ENCODE data around the gene LRRC45.

The LRRC45 gene

GRCh38 chr17:81994593-81995462 lies 28.3 kb upstream of the LRRC45 start:
- DNase-seq (ENCODE audit: low read depth) = no peak

GRCh38 chr17:81995463-81996231 lies 27.5 kb upstream of the LRRC45 start:
- DNase-seq (ENCODE audit: low read depth) = no peak

DNA sequence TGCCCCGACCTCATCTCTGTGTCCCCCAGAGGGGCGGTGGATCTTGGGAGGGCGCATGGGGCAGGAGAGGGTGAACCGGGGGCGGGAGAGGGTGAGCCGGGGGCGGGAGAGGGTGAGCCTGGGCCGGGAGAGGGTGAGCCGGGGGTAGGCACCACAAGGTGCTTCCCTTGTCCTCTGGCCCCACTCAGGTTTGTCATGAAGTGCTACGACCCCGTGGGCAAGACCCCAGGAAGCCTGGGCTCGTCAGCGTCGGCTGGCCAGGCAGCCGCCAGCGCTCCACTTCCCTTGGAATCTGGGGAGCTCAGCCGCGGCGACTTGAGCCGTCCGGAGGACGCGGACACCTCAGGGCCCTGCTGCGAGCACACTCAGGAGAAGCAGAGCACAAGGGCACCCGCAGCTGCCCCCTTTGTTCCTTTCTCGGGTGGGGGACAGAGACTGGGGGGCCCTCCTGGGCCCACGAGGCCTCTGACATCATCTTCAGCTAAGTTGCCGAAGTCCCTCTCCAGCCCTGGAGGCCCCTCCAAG lies 26.8 kb upstream of the LRRC45 start:
- no peak for DNase-seq (ENCODE audit: low read depth)

DNA sequence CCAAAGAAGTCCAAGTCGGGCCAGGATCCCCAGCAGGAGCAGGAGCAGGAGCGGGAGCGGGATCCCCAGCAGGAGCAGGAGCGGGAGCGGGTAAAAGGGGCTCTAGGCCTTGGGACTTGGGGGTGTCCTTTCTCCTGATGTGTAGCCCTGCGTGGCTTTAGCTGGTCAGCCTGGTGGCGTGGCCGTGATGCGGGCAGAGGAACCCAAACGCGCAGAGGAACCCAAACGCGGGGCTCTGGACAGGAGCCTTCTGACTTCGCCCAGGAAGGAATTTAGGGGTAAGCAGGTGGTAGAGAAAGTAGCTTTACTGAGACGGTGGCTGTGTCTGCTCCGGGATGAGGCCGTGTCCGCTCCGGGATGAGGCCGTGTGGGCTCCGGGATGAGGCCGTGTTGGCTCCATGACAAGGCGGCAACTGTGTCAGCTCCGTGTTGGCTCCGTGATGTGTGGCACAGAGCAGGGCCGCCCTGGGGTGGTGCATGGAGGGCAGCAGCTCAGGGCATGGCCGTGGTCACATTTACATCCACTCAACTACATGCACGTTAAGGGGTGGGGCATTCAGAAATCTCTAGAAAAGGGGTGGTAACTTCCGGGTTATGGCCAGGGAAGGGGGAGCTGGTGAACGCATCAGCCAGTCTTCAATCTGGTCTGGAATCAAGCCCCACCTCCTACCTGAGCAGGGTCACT lies 26.2 kb upstream of the LRRC45 start:
- no peak for DNase-seq (ENCODE audit: low read depth)

- DNase-seq (ENCODE audit: low read depth) = no peak
Observed at GRCh38 chr17:81998212-81998611, 24.9 kb upstream of the LRRC45 start.

DNA sequence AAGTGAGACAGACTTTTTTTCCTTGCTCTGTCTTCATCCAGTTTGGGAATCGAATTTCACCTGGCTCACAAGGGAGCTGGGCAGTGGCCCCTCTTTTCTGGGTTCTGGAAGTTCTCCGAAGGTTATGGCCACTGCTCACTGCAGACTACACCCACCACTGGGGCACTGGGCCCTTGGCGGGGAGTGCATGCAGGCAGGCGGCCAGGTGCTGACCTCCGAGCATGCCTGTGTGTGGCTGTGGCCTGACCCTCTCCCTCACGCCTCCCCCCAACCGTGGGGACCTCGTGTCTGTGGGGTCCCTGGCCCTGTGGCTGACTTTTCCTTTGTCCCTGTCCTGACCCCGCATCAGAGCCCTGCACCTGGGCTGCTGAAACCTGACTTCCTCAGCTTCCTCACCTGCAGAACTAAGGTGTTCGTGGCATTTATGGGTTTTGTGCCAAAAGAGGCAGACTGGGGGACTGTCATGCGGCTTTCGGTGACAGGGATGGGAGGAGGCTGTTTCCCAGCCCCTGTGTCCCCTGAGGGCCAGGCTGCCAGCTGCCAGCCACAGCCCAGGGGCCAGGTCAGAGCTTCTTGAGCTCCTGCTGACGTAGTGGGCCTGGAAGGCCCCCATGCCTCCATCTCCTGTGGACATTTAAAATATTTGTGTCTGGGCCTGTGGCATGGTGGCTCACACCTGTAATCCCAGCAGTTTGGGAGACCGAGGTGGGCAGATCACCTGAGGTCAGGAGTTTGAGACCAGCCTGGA lies 24.2 kb upstream of the LRRC45 start:
- no peak for DNase-seq (ENCODE audit: low read depth)

GRCh38 chr17:81999587-81999975 lies 23.5 kb upstream of the LRRC45 start:
- DNase-seq (ENCODE audit: low read depth) = no peak

GRCh38 chr17:81999976-82000802 lies 22.9 kb upstream of the LRRC45 start:
- DNase-seq (ENCODE audit: low read depth) = no peak

DNA sequence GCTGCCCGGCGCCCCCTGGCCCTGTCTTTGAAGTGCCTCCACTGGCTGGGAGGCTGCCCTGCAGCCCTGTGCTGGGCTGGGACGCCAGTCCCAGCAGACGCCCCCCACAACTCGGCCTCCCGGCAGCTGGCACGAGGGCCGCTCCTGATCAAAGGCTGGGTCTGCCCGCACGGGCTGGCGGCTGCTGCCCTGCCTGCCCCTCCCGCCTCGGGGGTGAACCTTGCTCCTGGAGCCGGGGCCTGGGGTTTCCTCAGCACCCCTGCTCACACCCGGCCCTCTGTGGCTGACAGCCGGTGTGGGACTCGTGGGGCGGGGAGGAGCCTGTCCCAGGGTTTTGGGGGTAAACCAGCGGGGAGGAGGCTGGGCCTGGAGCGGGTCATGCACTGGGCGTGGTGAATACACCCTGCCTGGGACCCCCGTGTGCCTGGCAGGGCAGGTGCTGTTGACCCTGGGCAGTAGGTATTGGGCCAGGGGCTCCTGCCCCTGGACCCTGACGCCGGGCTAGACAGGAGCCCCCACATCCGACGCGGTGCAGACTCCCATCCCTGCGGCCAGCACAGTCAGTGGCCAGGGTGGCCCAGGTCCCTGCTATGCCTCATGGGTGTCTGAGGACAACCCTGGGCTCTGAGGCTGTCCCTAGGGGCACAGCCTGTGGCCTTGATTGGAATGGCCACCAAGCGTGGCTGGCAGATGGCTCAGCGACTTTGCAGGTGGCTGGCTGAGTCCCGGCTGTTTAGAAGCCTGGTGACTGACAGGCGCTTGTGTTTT lies 22.1 kb upstream of the LRRC45 start:
- no peak for DNase-seq (ENCODE audit: low read depth)

DNA sequence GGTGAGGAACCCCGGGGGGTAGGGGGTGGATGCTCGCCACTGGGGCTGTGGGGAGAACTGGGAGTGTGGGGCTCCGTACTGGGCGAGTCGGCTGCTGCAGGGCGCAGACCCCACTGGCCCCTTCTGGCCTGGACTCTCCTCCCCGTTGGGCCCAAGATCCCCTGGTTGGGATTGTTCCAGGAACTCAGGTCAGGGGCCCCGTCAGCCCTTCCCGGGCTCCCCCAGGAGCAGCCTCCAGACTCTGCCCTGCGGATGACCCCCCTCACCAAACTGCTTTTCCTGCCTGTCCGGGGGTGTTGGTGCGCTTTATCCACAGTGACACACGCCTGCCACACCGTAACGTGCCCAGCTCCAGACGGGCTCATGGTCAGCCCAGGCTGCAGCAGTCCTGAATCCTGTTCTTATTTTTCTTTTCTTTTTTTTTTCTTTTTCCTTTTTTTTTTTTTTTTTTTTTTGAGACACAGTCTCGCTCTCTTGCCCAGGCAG lies 21.5 kb upstream of the LRRC45 start:
- no peak for DNase-seq (ENCODE audit: low read depth)

DNA sequence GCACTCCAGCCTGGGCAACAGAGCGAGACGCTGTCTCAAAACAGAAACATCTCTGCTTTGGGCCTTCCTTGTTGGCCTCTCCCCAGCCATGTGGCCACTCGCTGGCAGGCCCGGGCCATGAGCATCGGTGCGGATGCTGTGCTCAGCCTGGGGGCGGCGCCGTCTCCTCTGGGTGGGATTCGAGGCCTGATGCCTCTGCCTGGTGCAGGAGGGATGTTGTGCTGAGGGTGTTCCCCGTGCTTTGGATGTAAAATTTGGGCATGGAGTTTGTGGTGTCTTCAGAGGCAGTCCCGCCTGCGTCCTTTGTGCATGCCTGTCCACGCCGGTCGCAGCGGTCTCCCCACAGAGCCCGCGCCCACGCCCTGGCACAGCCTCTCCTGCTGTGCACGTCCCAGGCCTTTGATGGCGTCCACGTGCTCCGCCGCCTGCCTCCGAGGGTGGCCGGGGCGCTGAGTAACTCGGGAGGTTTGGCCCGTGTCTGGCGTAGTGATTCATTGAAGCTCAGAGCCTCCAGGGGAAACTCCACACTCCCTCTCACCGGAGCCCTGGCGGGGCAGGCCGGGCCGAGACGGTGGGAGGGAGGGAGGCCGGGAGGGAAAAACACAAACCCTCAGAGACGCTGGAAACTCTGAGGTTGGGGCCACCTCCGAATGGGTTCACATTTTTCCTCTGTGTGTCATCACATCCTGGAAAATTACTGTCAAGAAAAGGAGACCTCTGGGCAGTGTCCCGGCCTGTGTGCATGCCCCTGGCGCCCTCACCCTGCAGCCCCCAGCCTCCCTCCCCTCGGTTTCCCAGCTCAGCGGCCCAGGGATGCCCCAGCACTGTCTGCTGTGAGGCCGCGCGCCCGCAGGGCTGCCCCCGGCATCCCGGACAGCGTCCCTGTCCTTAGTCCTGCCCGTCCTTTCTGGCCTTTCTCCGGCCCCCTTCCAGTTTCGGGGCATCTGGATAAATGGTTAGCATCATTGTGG lies 19.4 kb upstream of the LRRC45 start:
- DNase-seq (ENCODE audit: low read depth) = no peak

DNA sequence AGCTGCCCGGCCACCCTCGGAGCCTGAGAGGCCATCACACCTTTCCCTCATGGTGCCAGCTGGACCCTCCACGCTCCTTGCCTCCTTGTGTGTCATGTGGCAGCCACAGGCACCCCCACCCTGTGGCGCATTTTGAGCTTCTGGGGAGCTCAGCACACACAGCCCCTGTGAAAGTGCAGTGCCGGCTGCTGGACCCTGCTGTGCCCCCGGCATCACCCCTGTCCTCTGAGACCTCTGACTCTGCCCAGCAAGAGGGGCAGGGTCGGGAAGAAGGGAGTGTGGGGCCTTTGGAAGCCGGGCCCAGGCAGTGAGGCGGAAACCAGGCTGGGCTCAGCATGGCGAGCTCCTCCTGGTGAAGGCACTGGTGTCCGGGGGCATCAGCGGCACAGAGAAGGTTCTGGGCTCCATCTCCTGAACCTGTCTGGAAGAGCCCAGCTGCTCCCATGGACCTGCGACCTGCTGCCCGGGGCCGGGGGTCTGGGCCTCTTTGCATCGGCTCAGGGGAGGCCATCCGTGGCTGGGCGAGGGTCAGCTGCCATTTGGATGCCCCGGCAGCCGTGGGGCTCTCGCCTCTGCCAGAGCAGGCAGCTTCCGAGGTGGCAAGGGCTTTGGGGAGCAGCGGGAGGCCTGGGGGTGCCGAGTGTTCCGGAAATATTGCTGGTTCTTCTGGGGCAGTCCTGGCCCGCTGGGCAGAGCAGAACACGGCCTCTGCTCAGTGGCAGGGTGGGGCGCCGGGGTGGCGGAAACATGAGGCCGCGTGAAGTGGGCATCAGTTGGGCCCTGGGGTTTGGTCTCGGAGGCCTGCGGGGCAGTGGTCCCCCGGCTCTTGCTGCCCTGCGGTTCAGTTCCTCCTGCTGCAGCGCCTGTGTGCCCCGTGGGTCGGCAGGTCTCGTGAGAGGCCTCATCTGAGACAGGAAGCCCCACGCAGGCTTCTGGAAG lies 18.3 kb upstream of the LRRC45 start:
- DNase-seq (ENCODE audit: low read depth) = no peak

DNA sequence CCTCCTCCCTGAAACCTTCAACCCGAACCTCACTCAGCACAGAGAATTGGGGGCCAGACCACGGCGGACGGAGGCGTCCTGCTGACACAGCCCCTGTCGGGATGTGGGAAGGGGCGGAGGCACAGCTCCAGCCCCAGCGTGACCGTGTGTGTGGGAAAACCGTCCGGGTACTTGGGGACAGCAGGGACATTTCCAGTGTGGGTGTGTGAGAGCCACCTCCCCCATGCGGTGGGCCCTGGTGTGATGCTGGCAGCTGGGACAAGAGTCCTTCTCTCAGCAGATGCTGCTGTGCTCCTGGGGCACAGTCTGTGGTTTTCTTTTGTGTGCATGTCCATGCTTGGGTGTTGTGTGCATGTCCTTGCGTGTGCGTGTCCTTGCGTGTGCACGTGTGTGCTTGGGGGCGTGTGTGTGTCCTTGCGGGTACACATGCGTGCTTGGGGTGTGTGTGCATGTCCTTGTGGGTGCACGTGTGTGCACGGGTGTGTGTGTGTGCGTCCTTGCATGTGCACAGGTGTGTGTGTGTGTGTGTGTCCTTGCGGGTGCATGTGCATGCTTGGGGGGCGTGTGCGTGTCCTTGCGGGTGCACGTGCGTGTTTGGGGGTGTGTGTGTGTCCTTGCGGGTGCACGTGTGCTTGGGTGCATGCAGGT lies 17.3 kb upstream of the LRRC45 start:
- no peak for DNase-seq (ENCODE audit: low read depth)

DNA sequence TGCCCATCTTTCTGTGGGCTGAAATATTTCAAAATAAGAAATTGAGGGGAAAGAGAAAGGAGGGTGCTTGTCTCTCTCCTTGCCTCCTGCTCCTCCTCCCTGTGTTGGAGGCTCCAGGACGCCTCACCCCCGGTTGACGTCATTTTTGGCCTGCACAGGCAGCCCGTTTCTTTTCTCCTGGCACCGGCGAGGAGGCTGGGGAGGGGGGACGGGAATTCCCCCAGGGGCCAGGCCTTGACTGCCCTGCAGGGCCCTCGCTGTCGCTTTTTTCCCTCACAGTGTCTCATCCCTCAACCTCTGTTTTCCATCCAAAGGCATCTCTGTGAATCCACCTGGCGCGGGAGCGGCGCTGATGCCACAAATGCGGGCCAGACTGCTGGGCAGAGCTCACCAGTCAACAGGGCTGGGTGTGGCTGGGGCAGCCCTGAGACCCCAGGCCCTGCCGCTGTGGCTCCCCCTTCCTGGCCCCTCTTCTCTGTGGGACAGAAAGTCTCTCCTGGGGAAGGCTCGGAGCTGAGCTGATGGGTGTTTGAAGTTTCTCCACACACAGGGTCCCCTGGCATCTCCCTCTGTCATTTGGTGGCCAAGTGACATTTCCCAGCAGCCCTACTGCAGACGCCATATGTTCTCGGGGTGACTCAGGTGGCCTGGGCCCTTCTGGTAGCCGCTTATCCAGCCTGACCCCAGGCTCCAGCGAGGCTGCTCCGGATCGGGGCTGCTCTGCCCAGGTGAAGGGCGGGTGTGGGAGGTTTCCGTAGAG lies 16.5 kb upstream of the LRRC45 start:
- no peak for DNase-seq (ENCODE audit: low read depth)

GRCh38 chr17:82007228-82007494 lies 15.9 kb upstream of the LRRC45 start:
- DNase-seq (ENCODE audit: low read depth) = no peak

DNA sequence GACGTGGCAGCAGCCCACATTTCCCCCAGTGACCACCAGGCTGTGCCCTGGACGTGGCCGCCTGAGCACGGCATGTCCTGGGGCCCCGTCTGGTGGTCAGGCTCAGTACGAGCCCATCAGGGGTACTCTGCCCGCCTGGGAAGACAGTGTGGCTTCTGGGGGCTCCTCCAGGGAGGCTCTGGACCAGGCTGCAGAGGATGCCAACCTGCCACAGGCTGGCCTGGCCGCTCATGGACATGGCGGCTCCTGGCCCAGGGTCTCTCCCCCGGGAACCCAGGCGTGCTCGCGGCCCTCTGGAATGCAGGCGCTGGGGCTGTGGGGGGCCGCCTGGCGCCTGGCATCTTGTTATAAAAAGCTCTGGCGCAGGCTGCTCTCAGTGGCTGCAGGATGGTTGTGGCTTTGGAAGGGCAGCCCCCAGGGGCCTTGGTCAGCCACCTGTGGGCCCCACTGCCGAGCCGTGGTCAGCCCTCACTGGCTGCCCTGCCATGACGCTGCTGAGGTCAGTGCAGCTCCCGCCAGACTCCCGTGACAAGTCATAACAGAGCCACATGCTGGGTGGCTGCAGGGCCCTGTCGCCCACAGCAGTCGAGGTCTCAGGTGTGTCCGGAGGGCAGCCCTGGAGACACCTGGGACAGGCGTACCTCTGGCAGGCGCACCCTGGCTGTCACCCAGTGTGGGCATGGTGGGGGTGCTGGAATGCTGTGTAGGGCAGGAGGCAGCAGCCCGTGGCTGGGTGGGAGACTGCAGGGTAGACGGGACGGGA lies 15.4 kb upstream of the LRRC45 start:
- no peak for DNase-seq (ENCODE audit: low read depth)
